Measurements from ENCODE around the gene KLF2.
"Not testable (repeated sequence)": the region's sequence is repeated elsewhere in the genome, so short reads cannot be mapped to it uniquely, and the experiment has no call there.

DNA sequence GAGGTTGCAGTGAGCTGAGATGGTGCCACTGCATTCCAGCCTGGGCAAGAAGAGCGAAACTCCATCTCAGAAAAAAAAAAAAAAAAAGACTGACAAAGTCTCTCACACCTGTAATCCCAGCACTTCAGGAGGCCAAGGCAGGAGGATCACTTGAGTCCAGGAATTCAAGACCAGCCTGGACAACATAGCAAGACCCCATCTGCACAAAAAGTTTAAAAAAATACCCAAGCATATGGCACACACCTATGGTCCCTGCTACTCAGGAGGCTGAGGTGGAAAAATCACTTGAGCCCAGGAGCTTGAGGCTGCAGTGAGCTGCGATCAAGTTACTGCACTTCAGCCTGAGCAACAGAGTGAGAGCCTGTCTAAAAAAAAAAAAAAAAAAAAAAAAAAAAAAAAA, 20.1 kb upstream of the KLF2 start:
- TF ChIP-seq, protein P1, sequence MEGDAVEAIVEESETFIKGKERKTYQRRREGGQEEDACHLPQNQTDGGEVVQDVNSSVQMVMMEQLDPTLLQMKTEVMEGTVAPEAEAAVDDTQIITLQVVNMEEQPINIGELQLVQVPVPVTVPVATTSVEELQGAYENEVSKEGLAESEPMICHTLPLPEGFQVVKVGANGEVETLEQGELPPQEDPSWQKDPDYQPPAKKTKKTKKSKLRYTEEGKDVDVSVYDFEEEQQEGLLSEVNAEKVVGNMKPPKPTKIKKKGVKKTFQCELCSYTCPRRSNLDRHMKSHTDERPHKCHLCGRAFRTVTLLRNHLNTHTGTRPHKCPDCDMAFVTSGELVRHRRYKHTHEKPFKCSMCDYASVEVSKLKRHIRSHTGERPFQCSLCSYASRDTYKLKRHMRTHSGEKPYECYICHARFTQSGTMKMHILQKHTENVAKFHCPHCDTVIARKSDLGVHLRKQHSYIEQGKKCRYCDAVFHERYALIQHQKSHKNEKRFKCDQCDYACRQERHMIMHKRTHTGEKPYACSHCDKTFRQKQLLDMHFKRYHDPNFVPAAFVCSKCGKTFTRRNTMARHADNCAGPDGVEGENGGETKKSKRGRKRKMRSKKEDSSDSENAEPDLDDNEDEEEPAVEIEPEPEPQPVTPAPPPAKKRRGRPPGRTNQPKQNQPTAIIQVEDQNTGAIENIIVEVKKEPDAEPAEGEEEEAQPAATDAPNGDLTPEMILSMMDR (IDR thresholded peaks at IDR 0.05): not testable (repeated sequence)
- TF ChIP-seq POLR2A (IDR thresholded peaks at IDR 0.05): not testable (repeated sequence)
